ENCODE measurements around the gene VMAC.

The VMAC gene

GRCh38 chr19:5949792-5950305 is 45.2 kb downstream of the VMAC start:
- Histone ChIP-seq H2AFZ (ENCODE audit: low read depth, low read length, severe bottlenecking) (no peak overlapping the region), H3K36me3 (ENCODE audit: low read length) (no peaks in the 10 kb centered on the region), H3K4me3 (ENCODE audit: insufficient read depth, low read length, poor library complexity, severe bottlenecking) (no peak overlapping the region), H3K9me3 (ENCODE audit: insufficient read depth, low read length) (no peaks in the 10 kb centered on the region), H3F3A (ENCODE audit: insufficient read depth) (peaks cover 15% of the 10 kb centered on the region; the same call in 1 of the 2 replicates), H3K27ac (ENCODE audit: low read depth, low read length) (peak overlapping the region; percentile 67), H3K4me2 (ENCODE audit: low read depth, low read length, poor library complexity, severe bottlenecking) (peak overlapping the region; percentile 11), H3K27me3 (ENCODE audit: low read length) (no peaks in the 10 kb centered on the region), H3K9ac (ENCODE audit: low read length) (0 out of 2 replicates have a peak overlapping the region, but pooled peaks have one; percentile 8), H4K20me1 (ENCODE audit: low read depth, low read length) (peaks cover 12% of the 10 kb centered on the region; the same call in 1 of the 2 replicates), H3K79me2 (ENCODE audit: insufficient read depth, low read length) (peaks cover 99% of the 10 kb centered on the region), H3K9me2 (replicated peaks; ENCODE audit: insufficient read depth, low read length) (no peaks in the 10 kb centered on the region)
- TF ChIP-seq EZH2phosphoT487 (conservative IDR thresholded peaks at IDR 0.05; ENCODE audit: low read length) (no peak), CTCF (IDR thresholded peaks at IDR 0.05; ENCODE audit: insufficient read depth, low read length, poor library complexity, severe bottlenecking) (no peak)

- no peak for TF ChIP-seq CTCF (IDR thresholded peaks at IDR 0.05; ENCODE audit: insufficient read depth, low read length, poor library complexity, severe bottlenecking)
- no peak for TF ChIP-seq EZH2phosphoT487 (conservative IDR thresholded peaks at IDR 0.05; ENCODE audit: low read length)
- no peaks in the 10 kb centered on the region for H3K9me2 ChIP-seq (replicated peaks; ENCODE audit: insufficient read depth, low read length)
- H3K9ac ChIP-seq (ENCODE audit: low read length): no peak overlapping the region
- H3K36me3 ChIP-seq (ENCODE audit: low read length): no peaks in the 10 kb centered on the region
- no peaks in the 10 kb centered on the region for H3K27me3 ChIP-seq (ENCODE audit: low read length)
- peaks cover 15% of the 10 kb centered on the region; the same call in 1 of the 2 replicates for H3F3A ChIP-seq (ENCODE audit: insufficient read depth)
- peaks cover 18% of the 10 kb centered on the region; the same call in 1 of the 2 replicates for H4K20me1 ChIP-seq (ENCODE audit: low read depth, low read length)
- no peaks in the 10 kb centered on the region for H3K9me3 ChIP-seq (ENCODE audit: insufficient read depth, low read length)
- no peak overlapping the region for H2AFZ ChIP-seq (ENCODE audit: low read depth, low read length, severe bottlenecking)
- no peak overlapping the region for H3K4me3 ChIP-seq (ENCODE audit: insufficient read depth, low read length, poor library complexity, severe bottlenecking)
- no peak overlapping the region for H3K4me2 ChIP-seq (ENCODE audit: low read depth, low read length, poor library complexity, severe bottlenecking)
- H3K79me2 ChIP-seq (ENCODE audit: insufficient read depth, low read length): peaks cover 99% of the 10 kb centered on the region
- no peak overlapping the region for H3K27ac ChIP-seq (ENCODE audit: low read depth, low read length)
These were observed 46.1 kb downstream of the VMAC start for GRCh38 chr19:5950741-5951140.

GRCh38 chr19:5951338-5951861 is 46.7 kb downstream of the VMAC start:
- no peak overlapping the region for H2AFZ ChIP-seq (ENCODE audit: low read depth, low read length, severe bottlenecking)
- peaks cover 15% of the 10 kb centered on the region; the same call in 1 of the 2 replicates for H3F3A ChIP-seq (ENCODE audit: insufficient read depth)
- no peak for TF ChIP-seq EZH2phosphoT487 (conservative IDR thresholded peaks at IDR 0.05; ENCODE audit: low read length)
- no peak for TF ChIP-seq CTCF (IDR thresholded peaks at IDR 0.05; ENCODE audit: insufficient read depth, low read length, poor library complexity, severe bottlenecking)
- H3K4me3 ChIP-seq (ENCODE audit: insufficient read depth, low read length, poor library complexity, severe bottlenecking): no peak overlapping the region
- no peaks in the 10 kb centered on the region for H3K27me3 ChIP-seq (ENCODE audit: low read length)
- no peaks in the 10 kb centered on the region for H3K9me2 ChIP-seq (replicated peaks; ENCODE audit: insufficient read depth, low read length)
- no peak overlapping the region for H3K27ac ChIP-seq (ENCODE audit: low read depth, low read length)
- H4K20me1 ChIP-seq (ENCODE audit: low read depth, low read length): peaks cover 18% of the 10 kb centered on the region; the same call in 1 of the 2 replicates
- H3K36me3 ChIP-seq (ENCODE audit: low read length): no peaks in the 10 kb centered on the region
- peaks cover 99% of the 10 kb centered on the region for H3K79me2 ChIP-seq (ENCODE audit: insufficient read depth, low read length)
- H3K9me3 ChIP-seq (ENCODE audit: insufficient read depth, low read length): no peaks in the 10 kb centered on the region
- H3K4me2 ChIP-seq (ENCODE audit: low read depth, low read length, poor library complexity, severe bottlenecking): no peak overlapping the region
- H3K9ac ChIP-seq (ENCODE audit: low read length): no peak overlapping the region
